Osteocyte (in vitro differentiated cells): Measurements from ENCODE around the gene SLF2. TPM values are rescaled to one million over a fixed set of nuclear protein-coding genes. Genes with fewer than 3 reads are reported as not detected.

Experiments used
- DNase-seq: peaks from one replicate; pipeline ENCODE4 v3.0.0; 2021; ENCODE audit warnings: mixed read lengths; ENCODE audit not compliant: unreplicated experiment; ENCODE audit errors: extremely low spot score
- H3K27ac Mint-ChIP-seq: one replicate; pipeline ENCODE4 v1.8.0; 2021; ENCODE audit warnings: mild to moderate bottlenecking, mixed read lengths; ENCODE audit not compliant: unreplicated experiment
- H3K27me3 Mint-ChIP-seq: one replicate; pipeline ENCODE4 v1.8.0; 2021; ENCODE audit warnings: mixed read lengths; ENCODE audit not compliant: unreplicated experiment
- H3K36me3 Mint-ChIP-seq: one replicate; pipeline ENCODE4 v1.8.0; 2021; ENCODE audit warnings: mixed read lengths; ENCODE audit not compliant: unreplicated experiment
- H3K4me1 Mint-ChIP-seq: one replicate; pipeline ENCODE4 v1.8.0; 2021; ENCODE audit warnings: mixed read lengths; ENCODE audit not compliant: unreplicated experiment
- H3K4me3 Mint-ChIP-seq: one replicate; pipeline ENCODE4 v1.8.0; 2021; ENCODE audit warnings: mild to moderate bottlenecking, moderate library complexity, mixed read lengths; ENCODE audit not compliant: unreplicated experiment
- H3K9me3 Mint-ChIP-seq: one replicate; pipeline ENCODE4 v1.8.0; 2021; ENCODE audit warnings: mixed read lengths; ENCODE audit not compliant: unreplicated experiment
- CTCF ChIP-seq: fragments of 200-600 bp; sonication (generic); IDR thresholded peaks from 2 replicates; pipeline ENCODE4 v1.5.0; 2021; ENCODE audit warnings: antibody characterized with exemption, mild to moderate bottlenecking, moderate library complexity
- total RNA-seq: library from RNA; stranded (reverse); gene quantifications from 2 replicates; pipeline ENCODE4 v1.2.1, GENCODE V29; 2021

SLF2 gene
- total RNA-seq, 1 donor from 2014 or later, result 28.3 TPM

- no peaks in the 10 kb centered on the region for H3K36me3 Mint-ChIP-seq
- no peak overlapping the region for H3K4me3 Mint-ChIP-seq
- H3K9me3 Mint-ChIP-seq, result no peaks in the 10 kb centered on the region
Observed at GRCh38 chr10:100866010-100866409, 46.8 kb upstream of the SLF2 start.

DNA sequence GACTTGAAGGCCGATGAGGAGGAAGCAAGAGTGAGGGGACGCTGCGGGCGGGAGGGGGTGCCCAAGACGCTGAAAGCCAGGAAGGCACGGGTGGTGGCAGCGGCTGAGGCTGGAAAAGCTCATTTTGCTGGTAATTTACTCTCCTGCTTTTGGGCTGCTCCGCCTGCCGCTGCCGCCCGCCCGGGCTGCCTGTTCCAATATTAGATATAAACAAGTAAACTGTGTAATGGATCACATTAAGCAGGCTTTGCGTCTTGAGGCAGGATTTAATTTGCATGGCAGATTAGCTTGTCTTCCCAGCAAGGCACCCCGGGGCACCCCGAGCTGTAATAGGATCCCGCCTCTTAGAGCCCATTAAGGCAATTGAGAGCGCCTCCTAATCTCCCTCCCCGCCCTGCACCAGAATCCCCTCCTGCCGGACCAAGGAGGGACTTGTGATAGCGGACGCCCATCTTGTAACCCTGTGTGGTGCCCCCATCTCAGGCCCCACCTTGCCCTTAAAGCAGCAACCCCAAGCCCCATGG is 46.1 kb upstream of the SLF2 start:
- Mint-ChIP-seq H3K27ac (no peak overlapping the region), H3K36me3 (no peaks in the 10 kb centered on the region), H3K4me3 (no peak overlapping the region), H3K4me1 (peaks cover 3% of the 10 kb centered on the region), H3K27me3 (peaks cover 40% of the 10 kb centered on the region), H3K9me3 (no peaks in the 10 kb centered on the region)
- no peak for TF ChIP-seq CTCF
- no peak for DNase-seq

More at GRCh38 chr10:100866010-100866409, 46.8 kb upstream of the SLF2 start:
- H3K27me3 Mint-ChIP-seq, result peaks cover 45% of the 10 kb centered on the region
- no peak for TF ChIP-seq CTCF
- H3K27ac Mint-ChIP-seq, result no peak overlapping the region
- no peak for DNase-seq
- peaks cover 3% of the 10 kb centered on the region for H3K4me1 Mint-ChIP-seq

- Mint-ChIP-seq H3K27ac (no peak overlapping the region), H3K4me1 (peaks cover 6% of the 10 kb centered on the region), H3K36me3 (no peaks in the 10 kb centered on the region), H3K9me3 (no peaks in the 10 kb centered on the region), H3K27me3 (peaks cover 33% of the 10 kb centered on the region), H3K4me3 (no peak overlapping the region)
- no peak for DNase-seq
- TF ChIP-seq CTCF, result no peak
Observed at GRCh38 chr10:100867261-100867963, 45.4 kb upstream of the SLF2 start.

DNA sequence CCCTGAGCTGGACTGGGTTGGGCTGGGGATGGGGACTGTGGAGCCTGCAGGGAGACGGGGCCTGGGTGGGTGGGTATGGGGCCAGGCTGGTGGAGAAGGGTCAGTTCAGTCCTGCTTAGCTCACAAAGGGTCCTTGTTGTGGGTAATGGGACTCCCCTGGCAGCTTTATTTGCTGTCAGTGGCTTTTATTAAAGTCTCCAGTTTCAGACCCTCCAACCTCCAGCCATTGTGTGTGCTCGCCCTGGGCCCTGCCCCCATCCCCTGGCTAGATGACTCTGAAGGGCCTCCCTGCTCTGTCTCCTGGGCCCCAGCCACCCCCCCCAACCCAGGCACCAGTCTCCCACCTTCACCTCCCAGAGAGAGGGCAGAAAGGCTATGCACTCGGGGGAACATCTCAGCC is 44.4 kb upstream of the SLF2 start:
- TF ChIP-seq CTCF, result no peak
- no peaks in the 10 kb centered on the region for H3K9me3 Mint-ChIP-seq
- no peak overlapping the region for H3K4me3 Mint-ChIP-seq
- H3K4me1 Mint-ChIP-seq, result peaks cover 8% of the 10 kb centered on the region
- H3K36me3 Mint-ChIP-seq, result no peaks in the 10 kb centered on the region
- peaks cover 31% of the 10 kb centered on the region for H3K27me3 Mint-ChIP-seq
- no peak for DNase-seq
- no peak overlapping the region for H3K27ac Mint-ChIP-seq

GRCh38 chr10:100869399-100869798 is 43.4 kb upstream of the SLF2 start:
- Mint-ChIP-seq H3K27me3 (peaks cover 31% of the 10 kb centered on the region), H3K4me1 (peaks cover 8% of the 10 kb centered on the region), H3K4me3 (no peak overlapping the region), H3K9me3 (no peaks in the 10 kb centered on the region), H3K27ac (no peak overlapping the region), H3K36me3 (no peaks in the 10 kb centered on the region)
- no peak for DNase-seq
- TF ChIP-seq CTCF, result no peak
